BJ (cell line): ENCODE results near the gene MRPL33. TPM values are rescaled to one million over a fixed set of nuclear protein-coding genes. Genes with fewer than 3 reads are reported as not detected.

Source experiments
- CTCF ChIA-PET: fragments of 350-600 bp; formaldehyde crosslinking; extraction: SDS; loops from one replicate; lab custom pipeline; 2021; ENCODE audit warnings: antibody characterized with exemption, inconsistent platforms; lab: Yijun Ruan, JAX
- POLR2A ChIA-PET: fragments of 300-600 bp; sonication (Branson Sonifier 250); formaldehyde crosslinking; extraction: SDS; loops from one replicate; lab custom pipeline; 2021; ENCODE audit warnings: antibody characterized with exemption; lab: Charles Lee
- DNase-seq: peaks from one replicate; pipeline ENCODE4 v3.0.0-alpha.2; 2011; ENCODE audit warnings: low read depth
- H3K27me3 ChIP-seq: 2 replicates; pipeline ENCODE4 v1.6.0; 2011; ENCODE audit warnings: low read length; ENCODE audit not compliant: control insufficient read depth, insufficient read depth
- H3K36me3 ChIP-seq: 2 replicates; pipeline ENCODE4 v1.5.1; 2011; ENCODE audit warnings: low read length; ENCODE audit not compliant: control insufficient read depth, insufficient read depth
- H3K4me3 ChIP-seq: 2 replicates; pipeline ENCODE4 v1.5.1; 2011; ENCODE audit warnings: low read depth, mild to moderate bottlenecking, control low read depth, low read length
- CTCF ChIP-seq: IDR thresholded peaks from 2 replicates; pipeline ENCODE4 v1.5.1; 2011; ENCODE audit warnings: low read depth, mild to moderate bottlenecking, control low read depth, inconsistent platforms, low read length, moderate library complexity; ENCODE audit not compliant: insufficient read depth
- polyA plus RNA-seq: library from polyadenylated mRNA; depleted of rRNA; stranded (reverse); fragments of >200 nt; gene quantifications from 2 replicates; pipeline ENCODE4 v1.2.3, GENCODE V29; 2011

The MRPL33 gene
- polyA plus RNA-seq, 1 experiment, result 31.0 TPM

GRCh38 chr2:27776696-27777095 is 5.2 kb downstream of the MRPL33 start:
- no peaks in the 10 kb centered on the region for H3K27me3 ChIP-seq
- no peak overlapping the region for H3K4me3 ChIP-seq
- no peak for TF ChIP-seq CTCF
- CTCF ChIA-PET, result interaction anchor here (2.1 kb wide), 1 partner anchor 13 kb away, joined by 7 read pairs; no protein-coding TSS in a partner anchor
- DNase-seq, result no peak
- H3K36me3 ChIP-seq, result peaks cover 5% of the 10 kb centered on the region
- POLR2A ChIA-PET, result no interaction called here

- CTCF ChIA-PET, result interaction anchor here (0.6 to 1.1 kb wide), 2 partner anchors 26 to 404 kb away, joined by 3 to 5 read pairs; no protein-coding TSS in a partner anchor
- H3K27me3 ChIP-seq, result no peaks in the 10 kb centered on the region
- H3K4me3 ChIP-seq, result no peak overlapping the region
- peaks cover 3% of the 10 kb centered on the region for H3K36me3 ChIP-seq
- POLR2A ChIA-PET, result no interaction called here
- no peak for DNase-seq
- no peak for TF ChIP-seq CTCF
These were observed 8.0 kb downstream of the MRPL33 start for GRCh38 chr2:27779417-27780055.

- no peaks in the 10 kb centered on the region for H3K27me3 ChIP-seq
- POLR2A ChIA-PET, result no interaction called here
- no peak for DNase-seq
- H3K36me3 ChIP-seq, result peaks cover 3% of the 10 kb centered on the region; the same call in 1 of the 2 replicates
- no peak overlapping the region for H3K4me3 ChIP-seq
- CTCF ChIA-PET, result interaction anchor here (1.1 to 1.5 kb wide), 2 partner anchors 11 to 320 kb away, joined by 3 to 5 read pairs; no protein-coding TSS in a partner anchor
- no peak for TF ChIP-seq CTCF
These were observed 10.0 kb downstream of the MRPL33 start for GRCh38 chr2:27781496-27781895.

GRCh38 chr2:27782701-27783100 is 11.2 kb downstream of the MRPL33 start:
- Histone ChIP-seq H3K27me3 (no peaks in the 10 kb centered on the region), H3K36me3 (peaks cover 3% of the 10 kb centered on the region; the same call in 1 of the 2 replicates), H3K4me3 (no peak overlapping the region)
- TF ChIP-seq CTCF, result no peak
- ChIA-PET CTCF (no interaction called here), POLR2A (no interaction called here)
- DNase-seq, result no peak

GRCh38 chr2:27790796-27791195 is 19.3 kb downstream of the MRPL33 start:
- H3K27me3 ChIP-seq, result no peaks in the 10 kb centered on the region
- CTCF ChIA-PET, result interaction anchor here (0.9 to 1.9 kb wide), 2 partner anchors 15 to 662 kb away, joined by 3 to 7 read pairs; no protein-coding TSS in a partner anchor
- no peak for DNase-seq
- no peak for TF ChIP-seq CTCF
- no peak overlapping the region for H3K4me3 ChIP-seq
- POLR2A ChIA-PET, result no interaction called here
- no peaks in the 10 kb centered on the region for H3K36me3 ChIP-seq
